BLaER1 (cell line): Measurements from ENCODE around the gene APOD.

Experiments
- H3K27ac ChIP-seq: shearing (Covaris generic); formaldehyde crosslinking; 2 replicates; pipeline ENCODE4 v1.8.1; 2022
- H3K27me3 ChIP-seq: shearing (Covaris generic); formaldehyde crosslinking; 2 replicates; pipeline ENCODE4 v1.8.1; 2022
- H3K36me3 ChIP-seq: shearing (Covaris generic); formaldehyde crosslinking; 2 replicates; pipeline ENCODE4 v1.8.1; 2022
- H3K4me1 ChIP-seq: shearing (Covaris generic); formaldehyde crosslinking; 2 replicates; pipeline ENCODE4 v1.8.1; 2022
- H3K4me2 ChIP-seq: shearing (Covaris generic); formaldehyde crosslinking; 2 replicates; pipeline ENCODE4 v1.8.1; 2022
- H3K4me3 ChIP-seq: shearing (Covaris generic); formaldehyde crosslinking; 2 replicates; pipeline ENCODE4 v1.8.1; 2022
- H3K9ac ChIP-seq: shearing (Covaris generic); formaldehyde crosslinking; 2 replicates; pipeline ENCODE4 v1.8.1; 2022
- H3K9me3 ChIP-seq: shearing (Covaris generic); formaldehyde crosslinking; 2 replicates; pipeline ENCODE4 v1.8.1; 2022
- H4K20me1 ChIP-seq: shearing (Covaris generic); formaldehyde crosslinking; 2 replicates; pipeline ENCODE4 v1.8.1; 2022
- Cebpa-rat ChIP-seq: shearing (Covaris generic); IDR thresholded peaks from 2 replicates; pipeline ENCODE4 v1.8.1; 2022

The APOD gene

DNA sequence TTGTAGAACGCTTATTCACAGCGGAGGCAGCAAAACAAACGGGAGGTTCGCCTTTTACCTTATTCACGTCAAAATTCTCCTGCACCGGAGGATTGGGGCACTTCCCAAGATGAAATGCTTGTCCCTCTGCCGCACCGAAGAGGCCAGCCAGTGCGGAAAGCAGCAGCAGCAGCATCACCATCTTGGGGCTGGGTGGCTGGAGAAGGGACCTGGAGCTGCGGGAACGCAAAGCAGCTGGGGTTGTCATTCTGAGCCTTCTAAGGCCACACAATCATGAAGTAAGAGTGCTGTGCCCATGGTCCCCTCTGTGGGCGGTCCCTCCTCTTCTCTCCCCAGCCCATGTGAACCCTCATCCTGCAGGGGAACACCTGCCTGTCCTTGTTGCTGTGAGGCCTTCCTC is 4.5 kb downstream of the APOD start:
- Histone ChIP-seq H3K4me2 (no peak overlapping the region), H3K4me1 (peaks cover 31% of the 10 kb centered on the region), H3K27ac (no peak overlapping the region), H4K20me1 (no peaks in the 10 kb centered on the region), H3K27me3 (no peaks in the 10 kb centered on the region), H3K9ac (no peak overlapping the region), H3K4me3 (no peak overlapping the region), H3K9me3 (no peaks in the 10 kb centered on the region), H3K36me3 (no peaks in the 10 kb centered on the region)
- no peak for TF ChIP-seq Cebpa-rat

DNA sequence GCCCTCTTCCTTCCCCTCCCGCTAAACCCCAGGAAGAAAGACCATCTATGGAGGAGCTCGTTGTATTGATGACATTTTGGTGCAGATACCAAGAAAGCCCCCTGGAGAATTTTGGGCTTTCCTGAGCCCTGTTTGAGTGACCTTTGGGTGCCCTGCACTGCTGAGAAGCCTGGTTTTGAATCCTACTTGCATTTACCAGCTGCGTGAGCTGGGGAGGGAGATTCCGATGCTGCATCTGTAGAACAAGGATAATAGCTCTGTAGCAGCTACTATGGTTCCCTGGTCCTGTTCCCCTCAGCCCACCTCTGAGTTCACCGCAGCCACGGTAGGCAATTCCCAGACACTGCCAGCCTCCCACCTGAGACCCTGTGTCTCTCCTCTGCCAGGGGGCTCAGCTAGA is 5.2 kb downstream of the APOD start:
- no peak overlapping the region for H3K4me2 ChIP-seq
- no peak overlapping the region for H3K9ac ChIP-seq
- H3K4me3 ChIP-seq = no peak overlapping the region
- no peaks in the 10 kb centered on the region for H3K36me3 ChIP-seq
- H3K27ac ChIP-seq = no peak overlapping the region
- H4K20me1 ChIP-seq = no peaks in the 10 kb centered on the region
- peaks cover 23% of the 10 kb centered on the region for H3K4me1 ChIP-seq
- no peak for TF ChIP-seq Cebpa-rat
- H3K27me3 ChIP-seq = no peaks in the 10 kb centered on the region
- H3K9me3 ChIP-seq = no peaks in the 10 kb centered on the region

DNA sequence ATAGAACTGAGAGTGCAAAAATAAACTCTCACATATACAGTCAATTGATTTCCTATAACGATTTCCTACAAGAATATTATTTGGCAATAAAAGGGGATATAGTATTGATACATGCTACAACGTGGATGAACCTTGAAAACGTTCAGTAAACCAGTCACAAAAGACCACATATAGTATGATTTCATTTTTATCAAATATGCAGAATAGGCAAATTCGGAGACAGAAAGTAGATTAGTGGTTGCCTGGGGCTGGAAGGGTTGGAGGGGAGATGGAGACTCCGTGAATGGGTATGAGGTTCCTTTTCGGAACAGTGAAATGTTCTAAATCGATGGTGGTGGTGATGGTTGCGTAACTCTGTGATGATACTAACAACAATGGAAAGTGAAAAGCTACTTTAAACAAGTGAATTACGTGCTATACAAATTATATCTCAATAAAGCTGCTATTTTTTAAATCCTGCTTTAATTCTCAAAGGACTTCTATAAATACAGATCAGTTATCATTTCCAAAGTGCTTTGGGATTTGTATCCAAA is 6.0 kb downstream of the APOD start:
- H3K4me2 ChIP-seq = no peak overlapping the region
- no peaks in the 10 kb centered on the region for H3K36me3 ChIP-seq
- no peak overlapping the region for H3K4me3 ChIP-seq
- TF ChIP-seq Cebpa-rat = peak; percentile 66; the same call in 1 of the 2 replicates
- no peak overlapping the region for H3K9ac ChIP-seq
- H4K20me1 ChIP-seq = no peaks in the 10 kb centered on the region
- H3K27ac ChIP-seq = no peak overlapping the region
- H3K4me1 ChIP-seq = peaks cover 18% of the 10 kb centered on the region
- no peaks in the 10 kb centered on the region for H3K9me3 ChIP-seq
- no peaks in the 10 kb centered on the region for H3K27me3 ChIP-seq

DNA sequence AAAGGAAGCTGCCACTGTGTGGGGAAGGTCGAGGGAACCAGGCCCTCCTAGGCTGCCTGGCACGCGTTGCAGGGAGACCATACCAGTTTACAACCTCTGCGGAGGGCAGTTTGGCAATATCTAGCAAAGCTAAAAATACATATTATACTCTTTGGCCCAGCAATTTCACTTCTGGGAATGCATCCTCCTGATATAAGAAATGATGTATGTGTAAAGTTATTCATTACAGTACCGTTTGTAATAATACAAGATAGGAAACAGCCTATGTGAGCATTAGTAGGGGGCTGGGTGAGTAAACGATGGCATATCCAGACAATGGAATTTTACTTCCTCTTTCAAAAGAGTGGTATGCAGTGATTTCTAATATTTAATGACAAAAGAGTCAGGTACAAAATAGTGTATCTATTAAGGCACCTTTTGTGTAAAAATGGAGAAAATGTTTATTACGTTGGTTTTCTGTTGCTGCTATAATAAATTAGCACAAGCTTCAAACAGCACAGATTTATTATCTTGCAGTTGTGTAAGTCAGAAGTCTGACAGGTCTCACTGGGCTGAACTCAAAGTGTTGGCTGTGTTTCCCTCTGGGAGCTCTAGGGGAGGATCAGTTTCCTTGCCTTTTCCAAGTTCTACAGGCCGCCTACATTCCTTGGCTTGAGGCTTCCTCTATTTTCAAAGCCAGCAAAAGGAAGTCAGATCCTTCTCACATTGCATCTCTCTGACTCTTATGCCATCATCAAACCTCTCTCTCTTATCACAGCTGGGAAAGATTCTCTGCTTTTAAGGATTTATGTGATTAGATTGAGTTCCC is 9.0 kb downstream of the APOD start:
- no peak overlapping the region for H3K4me3 ChIP-seq
- no peak overlapping the region for H3K4me2 ChIP-seq
- no peak overlapping the region for H3K27ac ChIP-seq
- H4K20me1 ChIP-seq = no peaks in the 10 kb centered on the region
- H3K4me1 ChIP-seq = peaks cover under 1% of the 10 kb centered on the region; the same call in 1 of the 2 replicates
- TF ChIP-seq Cebpa-rat = no peak
- no peaks in the 10 kb centered on the region for H3K36me3 ChIP-seq
- no peaks in the 10 kb centered on the region for H3K27me3 ChIP-seq
- no peaks in the 10 kb centered on the region for H3K9me3 ChIP-seq
- H3K9ac ChIP-seq = no peak overlapping the region

DNA sequence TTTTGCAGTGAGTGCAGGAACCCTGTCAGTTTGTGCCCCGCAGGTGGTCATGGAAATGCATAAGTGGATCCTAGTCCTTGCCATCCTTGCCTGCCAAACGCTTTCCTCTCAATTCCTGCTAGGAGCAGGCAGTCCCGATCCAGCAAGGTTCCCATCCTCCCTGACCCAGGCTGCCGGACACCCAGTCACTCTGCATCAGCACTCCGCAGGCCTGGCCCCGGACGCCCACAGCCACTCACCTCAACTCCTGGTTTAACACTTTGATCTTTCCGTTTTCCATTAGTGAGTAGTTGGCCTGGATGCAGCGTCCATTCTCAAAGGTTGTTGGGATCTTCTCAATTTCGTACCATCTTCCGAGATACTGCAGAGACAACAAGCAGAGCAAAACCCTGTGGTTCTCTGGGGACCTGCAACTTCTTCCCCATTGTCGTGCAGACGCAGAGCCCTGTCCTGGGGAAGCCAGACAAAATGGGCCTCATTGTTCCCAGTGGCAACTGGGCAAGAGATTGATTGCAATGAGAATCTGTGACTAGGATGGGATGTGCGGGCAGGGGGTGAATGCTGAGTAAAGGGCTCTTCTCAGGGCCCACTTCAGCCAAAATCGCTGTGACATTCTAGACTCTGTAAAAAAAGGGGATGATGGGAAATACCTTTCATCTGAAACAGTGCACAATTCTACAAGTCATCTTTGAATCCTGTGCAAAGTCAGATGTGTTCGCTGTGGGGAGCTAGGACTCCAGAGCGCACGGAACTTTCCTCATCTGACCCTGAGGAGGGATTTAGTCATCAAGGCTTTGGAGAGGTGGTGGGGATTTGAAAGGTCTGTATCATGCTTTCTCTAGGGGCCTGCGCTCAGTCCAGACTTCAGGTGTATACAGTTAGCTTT is 9.9 kb downstream of the APOD start:
- Histone ChIP-seq H3K36me3 (no peaks in the 10 kb centered on the region), H3K9me3 (no peaks in the 10 kb centered on the region), H3K27ac (no peak overlapping the region), H3K4me3 (no peak overlapping the region), H3K27me3 (no peaks in the 10 kb centered on the region), H3K4me1 (peaks cover 9% of the 10 kb centered on the region), H3K9ac (no peak overlapping the region), H3K4me2 (no peak overlapping the region), H4K20me1 (no peaks in the 10 kb centered on the region)
- no peak for TF ChIP-seq Cebpa-rat

DNA sequence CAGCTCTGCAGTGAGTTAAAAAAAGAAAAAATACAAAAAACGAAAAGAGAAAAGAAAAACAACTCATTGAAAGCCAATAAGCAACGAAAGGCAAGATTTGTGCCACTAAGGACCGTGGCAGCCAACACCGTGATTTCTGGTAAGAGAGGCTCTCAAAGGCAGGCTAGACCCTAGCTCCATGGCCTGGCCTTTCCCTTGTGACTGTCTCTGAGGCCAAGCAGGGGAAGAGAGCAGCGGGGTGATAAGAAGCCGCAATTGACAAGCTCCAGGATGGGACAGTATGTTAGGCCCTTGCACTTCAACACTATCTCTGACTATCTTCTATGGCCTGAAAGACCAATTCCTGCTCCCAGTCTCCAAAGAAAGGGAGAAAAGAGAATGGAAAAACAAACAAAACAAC is 12.4 kb downstream of the APOD start:
- Histone ChIP-seq H3K4me3 (no peak overlapping the region), H3K36me3 (no peaks in the 10 kb centered on the region), H3K9me3 (no peaks in the 10 kb centered on the region), H3K4me2 (no peak overlapping the region), H3K27ac (no peak overlapping the region), H3K27me3 (no peaks in the 10 kb centered on the region), H4K20me1 (no peaks in the 10 kb centered on the region), H3K9ac (no peak overlapping the region), H3K4me1 (peaks cover 16% of the 10 kb centered on the region)
- no peak for TF ChIP-seq Cebpa-rat

DNA sequence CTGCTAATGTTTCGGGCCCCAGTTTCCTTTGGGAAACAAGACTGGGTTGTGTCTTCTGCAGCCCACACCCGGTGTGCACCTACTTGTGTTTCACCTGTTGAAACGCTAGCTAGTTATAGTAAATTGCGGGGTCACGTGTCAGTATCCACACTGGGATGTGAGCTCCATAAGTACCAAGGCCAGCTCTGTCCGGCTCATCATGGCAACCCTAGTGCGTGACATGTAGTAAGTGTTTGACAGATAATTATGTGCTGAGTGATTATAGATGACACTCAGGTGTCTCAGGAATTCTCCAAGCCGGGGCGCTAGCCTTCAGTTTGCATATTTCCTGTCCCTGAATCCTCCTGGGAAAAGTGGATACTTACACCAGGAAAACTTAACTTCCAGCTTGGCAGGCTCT is 12.8 kb downstream of the APOD start:
- Histone ChIP-seq H3K27ac (no peak overlapping the region), H4K20me1 (no peaks in the 10 kb centered on the region), H3K4me2 (no peak overlapping the region), H3K9ac (no peak overlapping the region), H3K4me1 (peaks cover 17% of the 10 kb centered on the region), H3K4me3 (no peak overlapping the region), H3K9me3 (no peaks in the 10 kb centered on the region), H3K27me3 (no peaks in the 10 kb centered on the region), H3K36me3 (no peaks in the 10 kb centered on the region)
- TF ChIP-seq Cebpa-rat = no peak

DNA sequence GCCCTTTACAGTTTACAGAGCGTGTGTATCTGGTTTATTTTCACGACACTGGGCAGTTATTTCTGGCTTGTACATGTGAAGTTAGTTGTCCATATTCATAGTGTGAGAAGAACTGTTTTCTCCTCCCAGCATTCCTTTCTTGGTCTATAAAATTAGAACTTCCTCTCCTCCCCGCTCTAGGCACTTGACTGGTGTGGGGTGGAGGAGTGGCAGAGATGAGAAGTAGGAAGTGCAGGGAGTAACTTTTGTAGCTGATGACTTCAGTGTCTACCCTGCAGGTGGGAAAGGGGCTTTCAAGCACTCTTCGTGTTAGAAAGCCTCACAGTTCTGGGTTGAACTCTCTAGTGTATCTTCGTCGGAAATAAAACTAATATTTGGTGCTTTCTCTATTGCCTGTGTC is 13.4 kb downstream of the APOD start:
- Histone ChIP-seq H3K4me3 (no peak overlapping the region), H3K9ac (no peak overlapping the region), H3K4me1 (peaks cover 17% of the 10 kb centered on the region), H3K9me3 (no peaks in the 10 kb centered on the region), H3K27ac (no peak overlapping the region), H3K4me2 (no peak overlapping the region), H3K36me3 (no peaks in the 10 kb centered on the region), H3K27me3 (no peaks in the 10 kb centered on the region), H4K20me1 (no peaks in the 10 kb centered on the region)
- TF ChIP-seq Cebpa-rat = no peak

DNA sequence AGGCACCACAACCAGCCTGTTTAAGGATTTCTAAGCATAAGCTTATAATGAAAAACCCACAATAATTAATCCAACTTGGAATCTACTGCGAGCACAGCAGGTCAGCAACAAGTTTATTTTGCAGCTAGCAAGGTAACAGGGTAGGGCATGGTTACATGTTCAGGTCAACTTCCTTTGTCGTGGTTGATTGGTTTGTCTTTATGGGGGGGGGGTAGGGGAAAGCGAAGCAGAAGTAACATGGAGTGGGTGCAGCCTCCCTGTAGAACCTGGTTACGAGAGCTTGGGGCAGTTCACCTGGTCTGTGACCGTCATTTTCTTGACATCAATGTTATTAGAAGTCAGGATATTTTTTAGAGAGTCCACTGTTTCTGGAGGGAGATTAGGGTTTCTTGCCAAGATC is 15.1 kb downstream of the APOD start:
- Histone ChIP-seq H3K4me2 (0 out of 2 replicates have a peak overlapping the region, but pooled peaks have one; percentile 25), H3K36me3 (no peaks in the 10 kb centered on the region)

DNA sequence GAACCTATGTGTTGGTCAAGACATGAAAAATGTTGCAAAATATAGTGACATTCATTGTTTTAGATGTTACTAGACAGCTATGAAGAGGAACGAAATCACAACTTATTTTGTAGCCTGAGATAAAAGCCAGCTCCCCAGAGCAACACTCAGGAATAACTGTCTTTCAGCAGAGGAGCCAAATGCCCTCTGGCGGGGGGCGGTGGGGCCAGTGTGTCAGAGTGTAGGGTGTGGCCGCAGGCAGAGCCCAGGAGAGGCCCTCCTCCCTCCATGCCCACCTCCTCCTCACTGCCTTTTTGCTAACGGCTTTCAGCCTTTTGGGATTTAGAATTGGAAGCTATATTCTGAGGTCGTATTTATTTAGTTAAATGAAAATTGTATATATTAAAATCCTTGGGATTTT is 16.9 kb downstream of the APOD start:
- H3K4me1 ChIP-seq = peaks cover 17% of the 10 kb centered on the region
- no peak overlapping the region for H3K4me3 ChIP-seq
- H3K27me3 ChIP-seq = no peaks in the 10 kb centered on the region
- no peak overlapping the region for H3K9ac ChIP-seq
- TF ChIP-seq Cebpa-rat = no peak
- no peak overlapping the region for H3K27ac ChIP-seq
- H3K4me2 ChIP-seq = no peak overlapping the region
- no peaks in the 10 kb centered on the region for H3K36me3 ChIP-seq
- H3K9me3 ChIP-seq = no peaks in the 10 kb centered on the region
- H4K20me1 ChIP-seq = no peaks in the 10 kb centered on the region

More for the DNA sequence above, 15.1 kb downstream of the APOD start:
- H4K20me1 ChIP-seq = no peaks in the 10 kb centered on the region
- H3K4me1 ChIP-seq = peaks cover 17% of the 10 kb centered on the region
- no peaks in the 10 kb centered on the region for H3K9me3 ChIP-seq
- no peak overlapping the region for H3K9ac ChIP-seq
- H3K27me3 ChIP-seq = no peaks in the 10 kb centered on the region
- TF ChIP-seq Cebpa-rat = no peak
- no peak overlapping the region for H3K4me3 ChIP-seq
- H3K27ac ChIP-seq = no peak overlapping the region
